CD8-positive, alpha-beta memory T cell (primary cell): ENCODE results near the gene ZNF385B. TPM values are rescaled to one million over a fixed set of nuclear protein-coding genes. Genes with fewer than 3 reads are reported as not detected.
"Not testable (repeated sequence)": the region's sequence is repeated elsewhere in the genome, so short reads cannot be mapped to it uniquely, and the experiment has no call there.

Experiments used
- CTCF ChIA-PET: fragments of 350-600 bp; sonication (Branson Sonifier 250); formaldehyde crosslinking; loops from one replicate; lab custom pipeline; 2021; ENCODE audit warnings: antibody characterized with exemption; lab: Charles Lee
- POLR2A ChIA-PET: fragments of 350-600 bp; sonication (Branson Sonifier 250); formaldehyde crosslinking; loops from one replicate; lab custom pipeline; 2021; ENCODE audit warnings: antibody characterized with exemption; lab: Charles Lee
- DNase-seq, 5 donors: peaks; one replicate each; pipeline versions ENCODE4 v3.0.0 to v3.0.0-alpha.2; 2020 to 2022; ENCODE audit warnings: mixed read lengths in 1 of 5
- H3K27ac ChIP-seq: one replicate; pipeline ENCODE4 v1.7.0; 2013; ENCODE audit warnings: low read depth, mild to moderate bottlenecking, low read length, moderate library complexity
- H3K27me3 ChIP-seq: 2 replicates; pipeline ENCODE4 v1.7.0; 2013; ENCODE audit warnings: low read length, mild to moderate bottlenecking; ENCODE audit not compliant: insufficient read depth, poor library complexity, severe bottlenecking
- H3K36me3 ChIP-seq: 2 replicates; pipeline ENCODE4 v1.7.0; 2013; ENCODE audit warnings: mild to moderate bottlenecking, low read length, moderate library complexity; ENCODE audit not compliant: insufficient read depth
- H3K4me1 ChIP-seq: 2 replicates; pipeline ENCODE4 v1.7.0; 2013; ENCODE audit warnings: mild to moderate bottlenecking, low read length, moderate library complexity; ENCODE audit not compliant: insufficient read depth
- H3K4me3 ChIP-seq: 2 replicates; pipeline ENCODE4 v1.7.0; 2013; ENCODE audit warnings: mild to moderate bottlenecking, low read length
- H3K9me3 ChIP-seq: 2 replicates; pipeline ENCODE4 v1.7.0; 2013; ENCODE audit warnings: mild to moderate bottlenecking, low read length
- H3K27ac Mint-ChIP-seq, 8 donors: one replicate each; pipeline ENCODE4 v1.8.0; 2020 to 2021; ENCODE audit warnings: mixed read lengths in 8 of 8, mild to moderate bottlenecking in 6 of 8, inconsistent platforms in 3 of 8, moderate library complexity in 3 of 8
- H3K27me3 Mint-ChIP-seq, 2 donors: one replicate each; pipeline ENCODE4 v1.8.0; 2020 to 2021; ENCODE audit warnings: mixed read lengths in 2 of 2, mild to moderate bottlenecking in 1 of 2, moderate library complexity in 1 of 2
- H3K36me3 Mint-ChIP-seq, 3 donors: one replicate each; pipeline ENCODE4 v1.8.0; 2020 to 2021; ENCODE audit warnings: mixed read lengths in 3 of 3, inconsistent platforms in 1 of 3, mild to moderate bottlenecking in 1 of 3
- H3K4me1 Mint-ChIP-seq, 3 donors: one replicate each; pipeline ENCODE4 v1.8.0; 2020 to 2021; ENCODE audit warnings: mixed read lengths in 3 of 3, inconsistent platforms in 1 of 3, mild to moderate bottlenecking in 1 of 3
- H3K4me3 Mint-ChIP-seq, 7 donors: one replicate each; pipeline ENCODE4 v1.8.0; 2020 to 2021; ENCODE audit warnings: mixed read lengths in 7 of 7, mild to moderate bottlenecking in 6 of 7, moderate library complexity in 4 of 7, inconsistent platforms in 2 of 7
- H3K9me3 Mint-ChIP-seq, 5 donors: one replicate each; pipeline ENCODE4 v1.8.0; 2020 to 2022; ENCODE audit warnings: mixed read lengths in 5 of 5, mild to moderate bottlenecking in 3 of 5, moderate library complexity in 2 of 5, inconsistent platforms in 1 of 5
- polyA plus RNA-seq: library from polyadenylated mRNA; unstranded; fragments of 300-500 nt; fragmentation: Illumina TruSeq; gene quantifications from one replicate; pipeline ENCODE4 v1.2.3, GENCODE V29; 2021
- total RNA-seq, 2 experiments: library from RNA; stranded (reverse); gene quantifications; one replicate each; pipeline ENCODE4 v1.2.3, GENCODE V29; 2021

ZNF385B gene
- total and polyA plus RNA-seq, 3 experiments from 2014 or later, result not detected

- ChIA-PET CTCF (no interaction called here), POLR2A (no interaction called here)
- Mint-ChIP-seq H3K36me3 (no peaks in the 10 kb centered on the region), H3K27ac (no peak overlapping the region), H3K4me1 (no peaks in the 10 kb centered on the region), H3K27me3 (peaks cover 0 to 8% of the 10 kb centered on the region in 2 donors), H3K4me3 (no peak overlapping the region), H3K9me3 (peaks cover 3 to 12% (median 4%) of the 10 kb centered on the region in 5 donors)
- Histone ChIP-seq H3K9me3 (no peaks in the 10 kb centered on the region), H3K4me1 (no peaks in the 10 kb centered on the region), H3K4me3 (no peak overlapping the region), H3K36me3 (no peaks in the 10 kb centered on the region), H3K27me3 (no peaks in the 10 kb centered on the region), H3K27ac (no peak overlapping the region)
- DNase-seq, result no peak
Observed at GRCh38 chr2:179890666-179891065, 29.3 kb upstream of the ZNF385B start.

GRCh38 chr2:179888642-179889041, 27.2 kb upstream of the ZNF385B start:
- DNase-seq, H3K36me3 ChIP-seq, POLR2A ChIA-PET, H3K4me1 ChIP-seq, H3K36me3 Mint-ChIP-seq, H3K27me3 ChIP-seq, H3K4me3 Mint-ChIP-seq, H3K27ac Mint-ChIP-seq, H3K27ac ChIP-seq, H3K27me3 Mint-ChIP-seq, CTCF ChIA-PET, H3K9me3 ChIP-seq, H3K4me3 ChIP-seq, H3K4me1 Mint-ChIP-seq: not testable (repeated sequence)
- H3K9me3 Mint-ChIP-seq, result peaks cover 3 to 12% (median 4%) of the 10 kb centered on the region in 5 donors

- POLR2A ChIA-PET, result no interaction called here
- H3K4me3 ChIP-seq, result no peak overlapping the region
- no peaks in the 10 kb centered on the region for H3K36me3 ChIP-seq
- no peak for DNase-seq
- H3K27ac Mint-ChIP-seq, result peak overlapping the region in 1 of 8 donors; percentile 23
- H3K36me3 Mint-ChIP-seq, result no peaks in the 10 kb centered on the region
- peaks cover 2 to 4% of the 10 kb centered on the region in 2 donors for H3K27me3 Mint-ChIP-seq
- no peaks in the 10 kb centered on the region for H3K4me1 Mint-ChIP-seq
- CTCF ChIA-PET, result no interaction called here
- no peaks in the 10 kb centered on the region for H3K9me3 ChIP-seq
- H3K27me3 ChIP-seq, result no peaks in the 10 kb centered on the region
- peaks cover 3 to 9% (median 4%) of the 10 kb centered on the region in 5 donors for H3K9me3 Mint-ChIP-seq
- H3K4me3 Mint-ChIP-seq, result no peak overlapping the region
- H3K4me1 ChIP-seq, result no peaks in the 10 kb centered on the region
- H3K27ac ChIP-seq, result no peak overlapping the region
Observed at GRCh38 chr2:179884193-179884592, 22.8 kb upstream of the ZNF385B start.

- Histone ChIP-seq H3K4me3 (no peak overlapping the region), H3K4me1 (no peaks in the 10 kb centered on the region), H3K27ac (no peak overlapping the region), H3K36me3 (no peaks in the 10 kb centered on the region), H3K27me3 (no peaks in the 10 kb centered on the region), H3K9me3 (no peaks in the 10 kb centered on the region)
- no peaks in the 10 kb centered on the region for H3K36me3 Mint-ChIP-seq
- ChIA-PET CTCF (no interaction called here), POLR2A (no interaction called here)
- no peak for DNase-seq
- H3K4me3 Mint-ChIP-seq, result no peak overlapping the region
- H3K27me3 Mint-ChIP-seq, result peaks cover 2 to 4% of the 10 kb centered on the region in 2 donors
- no peaks in the 10 kb centered on the region for H3K9me3 Mint-ChIP-seq
- no peak overlapping the region for H3K27ac Mint-ChIP-seq
- no peaks in the 10 kb centered on the region for H3K4me1 Mint-ChIP-seq
Observed at GRCh38 chr2:179882851-179883806, 21.7 kb upstream of the ZNF385B start.

GRCh38 chr2:179877601-179878364, 16.4 kb upstream of the ZNF385B start:
- H3K27ac Mint-ChIP-seq, result no peak overlapping the region
- POLR2A ChIA-PET, result no interaction called here
- H3K9me3 Mint-ChIP-seq, result peaks cover 0 to 2% (median 0%) of the 10 kb centered on the region in 5 donors
- Histone ChIP-seq H3K27ac (no peak overlapping the region), H3K4me1 (no peaks in the 10 kb centered on the region), H3K9me3 (no peaks in the 10 kb centered on the region), H3K27me3 (no peaks in the 10 kb centered on the region), H3K4me3 (no peak overlapping the region), H3K36me3 (no peaks in the 10 kb centered on the region)
- no peak for DNase-seq
- no peak overlapping the region for H3K4me3 Mint-ChIP-seq
- H3K27me3 Mint-ChIP-seq, result peaks cover 2 to 6% of the 10 kb centered on the region in 2 donors
- CTCF ChIA-PET, result no interaction called here
- H3K4me1 Mint-ChIP-seq, result no peaks in the 10 kb centered on the region
- no peaks in the 10 kb centered on the region for H3K36me3 Mint-ChIP-seq

- Mint-ChIP-seq H3K36me3 (no peaks in the 10 kb centered on the region), H3K27me3 (peaks cover 0 to 16% of the 10 kb centered on the region in 2 donors), H3K27ac (no peak overlapping the region), H3K4me3 (no peak overlapping the region), H3K4me1 (no peaks in the 10 kb centered on the region), H3K9me3 (peaks cover 0 to 2% (median 0%) of the 10 kb centered on the region in 5 donors)
- no peak for DNase-seq
- ChIA-PET CTCF (no interaction called here), POLR2A (no interaction called here)
- Histone ChIP-seq H3K9me3 (no peaks in the 10 kb centered on the region), H3K27me3 (no peaks in the 10 kb centered on the region), H3K36me3 (no peaks in the 10 kb centered on the region), H3K4me1 (no peaks in the 10 kb centered on the region), H3K4me3 (no peak overlapping the region), H3K27ac (no peak overlapping the region)
Observed at GRCh38 chr2:179876266-179876665, 14.9 kb upstream of the ZNF385B start.

- no peaks in the 10 kb centered on the region for H3K27me3 ChIP-seq
- DNase-seq, result no peak
- Mint-ChIP-seq H3K9me3 (peaks cover 0 to 2% (median 0%) of the 10 kb centered on the region in 5 donors), H3K27ac (no peak overlapping the region), H3K4me3 (no peak overlapping the region), H3K4me1 (no peaks in the 10 kb centered on the region), H3K36me3 (no peaks in the 10 kb centered on the region), H3K27me3 (peaks cover 0 to 19% of the 10 kb centered on the region in 2 donors)
- no peaks in the 10 kb centered on the region for H3K4me1 ChIP-seq
- no peaks in the 10 kb centered on the region for H3K9me3 ChIP-seq
- POLR2A ChIA-PET, result no interaction called here
- no peaks in the 10 kb centered on the region for H3K36me3 ChIP-seq
- no peak overlapping the region for H3K27ac ChIP-seq
- CTCF ChIA-PET, result no interaction called here
- no peak overlapping the region for H3K4me3 ChIP-seq
Observed at GRCh38 chr2:179875864-179876263, 14.5 kb upstream of the ZNF385B start.

GRCh38 chr2:179862898-179863458, 1.6 kb upstream of the ZNF385B start:
- Histone ChIP-seq H3K27me3 (peaks cover 6% of the 10 kb centered on the region), H3K36me3 (no peaks in the 10 kb centered on the region), H3K4me3 (no peak overlapping the region), H3K9me3 (no peaks in the 10 kb centered on the region), H3K4me1 (no peaks in the 10 kb centered on the region), H3K27ac (no peak overlapping the region)
- no peak overlapping the region for H3K4me3 Mint-ChIP-seq
- ChIA-PET POLR2A (no interaction called here), CTCF (no interaction called here)
- H3K36me3 Mint-ChIP-seq, result no peaks in the 10 kb centered on the region
- no peak overlapping the region for H3K27ac Mint-ChIP-seq
- peaks cover 0 to 15% (median 8%) of the 10 kb centered on the region in 3 donors for H3K4me1 Mint-ChIP-seq
- H3K9me3 Mint-ChIP-seq, result no peaks in the 10 kb centered on the region
- DNase-seq, result no peak
- H3K27me3 Mint-ChIP-seq, result peaks cover 28 to 55% of the 10 kb centered on the region in 2 donors
